OCI-LY7 (cell line): ENCODE measurements around the gene EHD3. TPM values are rescaled to one million over a fixed set of nuclear protein-coding genes. Genes with fewer than 3 reads are reported as not detected.

Experiments
- BruUV-seq: library from RNA; stranded (reverse); fragments of 400-500 nt; replicated peaks from 2 replicates; lab custom pipeline; 2021; lab: Mats Ljungman, UMichigan
- CTCF ChIA-PET: fragments of 300-600 bp; sonication (Branson Sonifier 250); formaldehyde crosslinking; loops from one replicate; lab custom pipeline; 2022; ENCODE audit warnings: antibody characterized with exemption; ENCODE audit not compliant: unreplicated experiment; lab: Charles Lee
- POLR2A ChIA-PET: fragments of 300-600 bp; sonication (Branson Sonifier 250); formaldehyde crosslinking; loops from one replicate; lab custom pipeline; 2022; ENCODE audit warnings: antibody characterized with exemption; lab: Charles Lee
- DNase-seq: peaks from one replicate; pipeline ENCODE4 v3.0.0-alpha.2; 2015; ENCODE audit warnings: low spot score
- H2AFZ ChIP-seq: fragments of 200-600 bp; sonication (generic), shearing (Covaris generic); 2 replicates; pipeline ENCODE4 v1.6.1; 2014; ENCODE audit warnings: mild to moderate bottlenecking, antibody characterized with exemption, low read length, moderate library complexity
- H3K27ac ChIP-seq: fragments of 200-600 bp; sonication (generic); 2 replicates; pipeline ENCODE4 v1.5.1; 2014; ENCODE audit warnings: mixed run types, low read depth, mild to moderate bottlenecking, moderate library complexity, low read length, inconsistent platforms; ENCODE audit not compliant: poor library complexity, severe bottlenecking
- H3K36me3 ChIP-seq: fragments of 200-600 bp; sonication (generic); 2 replicates; pipeline ENCODE4 v1.6.1; 2014; ENCODE audit warnings: mild to moderate bottlenecking, antibody characterized with exemption, low read length, moderate library complexity, mixed read lengths; ENCODE audit not compliant: insufficient read depth
- H3K4me1 ChIP-seq: fragments of 200-600 bp; sonication (generic); 2 replicates; pipeline ENCODE4 v1.5.1; 2014; ENCODE audit warnings: mild to moderate bottlenecking, low read length; ENCODE audit not compliant: insufficient read depth, poor library complexity, severe bottlenecking
- H3K4me2 ChIP-seq: fragments of 200-600 bp; sonication (generic); 2 replicates; pipeline ENCODE4 v1.6.1; 2014; ENCODE audit warnings: mild to moderate bottlenecking, low read length
- H3K4me3 ChIP-seq: fragments of 200-600 bp; sonication (generic); 2 replicates; pipeline ENCODE4 v1.5.1; 2014; ENCODE audit warnings: mild to moderate bottlenecking, low read depth, low read length; ENCODE audit not compliant: poor library complexity, severe bottlenecking
- H3K79me2 ChIP-seq: fragments of 200-600 bp; sonication (generic); 2 replicates; pipeline ENCODE4 v1.6.1; 2016; ENCODE audit warnings: low read depth, mild to moderate bottlenecking, low read length, moderate library complexity, mixed read lengths; ENCODE audit not compliant: insufficient read depth
- H3K9me2 ChIP-seq: fragments of 200-600 bp; sonication (generic); 2 replicates; pipeline ENCODE4 v1.6.1; 2016; ENCODE audit warnings: mild to moderate bottlenecking, low read length, mixed read lengths; ENCODE audit not compliant: insufficient read depth
- H3K9me3 ChIP-seq: fragments of 200-600 bp; sonication (generic); 2 replicates; pipeline ENCODE4 v1.6.1; 2014; ENCODE audit warnings: mild to moderate bottlenecking, mixed run types, low read length, mixed read lengths
- H4K20me1 ChIP-seq: fragments of 200-600 bp; sonication (generic); 2 replicates; pipeline ENCODE4 v1.6.1; 2014; ENCODE audit warnings: mild to moderate bottlenecking, antibody characterized with exemption, low read length, moderate library complexity, mixed read lengths; ENCODE audit not compliant: insufficient read depth
- CTCF ChIP-seq: fragments of 200-600 bp; sonication (generic); conservative IDR thresholded peaks from 2 replicates; pipeline ENCODE4 v1.5.1; 2014; ENCODE audit warnings: mild to moderate bottlenecking, antibody characterized with exemption, low read length, moderate library complexity, mixed read lengths
- EZH2phosphoT487 ChIP-seq: fragments of 200-600 bp; sonication (generic); IDR thresholded peaks from 2 replicates; pipeline ENCODE4 v1.6.1; 2018; ENCODE audit warnings: low read depth, borderline replicate concordance, mild to moderate bottlenecking, mixed run types, antibody characterized with exemption, low read length, moderate library complexity, mixed read lengths
- intact Hi-C: fragments of 100-400 bp; cut with micrococcal nuclease; formaldehyde crosslinking; loops from one replicate; pipeline ENCODE4 v1.10.0; 2022; ENCODE audit not compliant: unreplicated experiment
- total RNA-seq, 2 experiments: library from RNA; depleted of rRNA in 1 of 2; stranded (reverse); fragments of >200 nt in 1 of 2; shearing (Covaris generic) in 1 of 2; gene quantifications; 2 replicates each; pipeline ENCODE4 v1.2.3, GENCODE V29; 2014 to 2022

Gene EHD3
- total RNA-seq, 2 experiments from 2014 or later, result 0.73 to 3.4 TPM

- ChIA-PET POLR2A (interaction anchor here (0.7 kb wide), 1 partner anchor 57 kb away, joined by 4 read pairs; no protein-coding TSS in a partner anchor), CTCF (no interaction called here)
- Histone ChIP-seq H3K79me2 (no peaks in the 10 kb centered on the region), H3K27ac (no peak overlapping the region), H3K4me3 (no peak overlapping the region), H3K36me3 (no peaks in the 10 kb centered on the region), H3K4me2 (no peak overlapping the region), H3K4me1 (peaks cover 17% of the 10 kb centered on the region), H3K9me3 (no peaks in the 10 kb centered on the region), H3K9me2 (no peaks in the 10 kb centered on the region), H2AFZ (no peak overlapping the region), H4K20me1 (no peaks in the 10 kb centered on the region)
- no TSS peak for BruUV-seq
- DNase-seq, result no peak
- TF ChIP-seq EZH2phosphoT487 (no peak), CTCF (no peak)
- intact Hi-C loops, result no loop called here
These were observed 28.8 kb upstream of the EHD3 start for GRCh38 chr2:31205186-31205585.

- TF ChIP-seq CTCF (no peak), EZH2phosphoT487 (no peak)
- Histone ChIP-seq H3K27ac (no peak overlapping the region), H3K4me1 (peaks cover 17% of the 10 kb centered on the region), H3K79me2 (no peaks in the 10 kb centered on the region), H4K20me1 (no peaks in the 10 kb centered on the region), H3K36me3 (no peaks in the 10 kb centered on the region), H3K4me3 (no peak overlapping the region), H3K9me3 (no peaks in the 10 kb centered on the region), H2AFZ (no peak overlapping the region), H3K4me2 (no peak overlapping the region), H3K9me2 (no peaks in the 10 kb centered on the region)
- POLR2A ChIA-PET, result interaction anchor here (0.7 kb wide), 1 partner anchor 56 kb away, joined by 4 read pairs; no protein-coding TSS in a partner anchor
- CTCF ChIA-PET, result no interaction called here
- BruUV-seq, result no TSS peak
- intact Hi-C loops, result no loop called here
- DNase-seq, result no peak
These were observed 28.3 kb upstream of the EHD3 start for GRCh38 chr2:31205613-31206012.

- Histone ChIP-seq H3K79me2 (no peaks in the 10 kb centered on the region), H3K9me2 (no peaks in the 10 kb centered on the region), H3K9me3 (no peaks in the 10 kb centered on the region), H3K4me2 (no peak overlapping the region), H4K20me1 (no peaks in the 10 kb centered on the region), H3K36me3 (no peaks in the 10 kb centered on the region), H3K4me1 (peaks cover 22% of the 10 kb centered on the region), H2AFZ (peak overlapping the region; percentile 86; the same call in 1 of the 2 replicates), H3K4me3 (no peak overlapping the region), H3K27ac (no peak overlapping the region)
- DNase-seq, result no peak
- intact Hi-C loops, result no loop called here
- no TSS peak for BruUV-seq
- POLR2A ChIA-PET, result interaction anchor here (0.8 to 1.8 kb wide), 2 partner anchors 9 to 51 kb away, joined by 3 to 4 read pairs; partner anchors contain the start of gene CAPN14
- no peak for TF ChIP-seq EZH2phosphoT487
- no peak for TF ChIP-seq CTCF
- CTCF ChIA-PET, result no interaction called here
These were observed 26.2 kb upstream of the EHD3 start for GRCh38 chr2:31207790-31208189.
